ENCODE data around the gene RNASE7. TPM values are rescaled to one million over a fixed set of nuclear protein-coding genes. Genes with fewer than 3 reads are reported as not detected.
A peak's percentile ranks its signal among the peaks of the same experiment; 100 is the strongest.

The RNASE7 gene
- total RNA-seq, 1 donor from 2014 or later, result 12.1 TPM

DNA sequence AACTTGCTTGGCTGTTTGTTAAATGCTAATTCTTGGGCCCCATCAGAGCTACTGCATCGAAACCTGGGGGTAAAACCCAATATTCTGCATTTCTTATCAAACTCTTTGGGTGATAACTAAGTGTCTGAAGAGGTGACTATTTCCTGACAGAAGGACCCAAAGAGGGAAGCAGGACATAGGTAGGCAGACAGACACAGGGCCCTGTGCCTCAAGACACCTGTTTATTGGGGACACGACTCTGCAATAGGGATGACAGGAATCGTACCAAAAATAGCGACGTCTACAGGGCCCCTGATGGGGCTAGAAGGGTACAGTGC is 47.7 kb downstream of the RNASE7 start:
- Histone ChIP-seq H3K4me3 (ENCODE audit: low read depth, low read length) (no peak overlapping the region), H3K27me3 (ENCODE audit: control insufficient read depth, insufficient read depth, low read length) (no peaks in the 10 kb centered on the region), H3K36me3 (ENCODE audit: control insufficient read depth, insufficient read depth, low read length) (peaks cover 15% of the 10 kb centered on the region)
- no peak for TF ChIP-seq CTCF (IDR thresholded peaks at IDR 0.05; ENCODE audit: insufficient read depth, low read length, severe bottlenecking)
- FAIRE-seq, result no peak
- no peak for DNase-seq (ENCODE audit: low read depth)

- TF ChIP-seq CTCF (IDR thresholded peaks at IDR 0.05; ENCODE audit: insufficient read depth, low read length, severe bottlenecking), result peak; percentile 38
- Histone ChIP-seq H3K27me3 (ENCODE audit: control insufficient read depth, insufficient read depth, low read length) (no peaks in the 10 kb centered on the region), H3K36me3 (ENCODE audit: control insufficient read depth, insufficient read depth, low read length) (peaks cover 15% of the 10 kb centered on the region), H3K4me3 (ENCODE audit: low read depth, low read length) (no peak overlapping the region)
- FAIRE-seq (no peak), DNase-seq (ENCODE audit: low read depth) (no peak)
These were observed 48.2 kb downstream of the RNASE7 start for GRCh38 chr14:21090194-21090939.

- no peak for FAIRE-seq
- no peak for DNase-seq (ENCODE audit: low read depth)
- no peaks in the 10 kb centered on the region for H3K27me3 ChIP-seq (ENCODE audit: control insufficient read depth, insufficient read depth, low read length)
- H3K4me3 ChIP-seq (ENCODE audit: low read depth, low read length), result no peak overlapping the region
- peaks cover 15% of the 10 kb centered on the region for H3K36me3 ChIP-seq (ENCODE audit: control insufficient read depth, insufficient read depth, low read length)
- no peak for TF ChIP-seq CTCF (IDR thresholded peaks at IDR 0.05; ENCODE audit: insufficient read depth, low read length, severe bottlenecking)
These were observed 48.9 kb downstream of the RNASE7 start for GRCh38 chr14:21090940-21091663.

- no peak for TF ChIP-seq CTCF (IDR thresholded peaks at IDR 0.05; ENCODE audit: insufficient read depth, low read length, severe bottlenecking)
- Histone ChIP-seq H3K27me3 (ENCODE audit: control insufficient read depth, insufficient read depth, low read length) (no peaks in the 10 kb centered on the region), H3K36me3 (ENCODE audit: control insufficient read depth, insufficient read depth, low read length) (peaks cover 15% of the 10 kb centered on the region), H3K4me3 (ENCODE audit: low read depth, low read length) (no peak overlapping the region)
- no peak for DNase-seq (ENCODE audit: low read depth)
- no peak for FAIRE-seq
These were observed 49.7 kb downstream of the RNASE7 start for GRCh38 chr14:21091821-21092272.

- peak; percentile 100 for TF ChIP-seq CTCF (IDR thresholded peaks at IDR 0.05; ENCODE audit: insufficient read depth, low read length, severe bottlenecking)
- DNase-seq (ENCODE audit: low read depth) (peak; percentile 57), FAIRE-seq (no peak)
- Histone ChIP-seq H3K36me3 (ENCODE audit: control insufficient read depth, insufficient read depth, low read length) (peaks cover 15% of the 10 kb centered on the region), H3K4me3 (ENCODE audit: low read depth, low read length) (no peak overlapping the region), H3K27me3 (ENCODE audit: control insufficient read depth, insufficient read depth, low read length) (no peaks in the 10 kb centered on the region)
These were observed 50.3 kb downstream of the RNASE7 start for GRCh38 chr14:21092273-21093011.

Measured in bronchial epithelial cell (primary cell).